Epithelial cell of proximal tubule (primary cell): ENCODE measurements around the gene FUT8. TPM values are rescaled to one million over a fixed set of nuclear protein-coding genes. Genes with fewer than 3 reads are reported as not detected.
A peak's percentile ranks its signal among the peaks of the same experiment; 100 is the strongest.
"Not testable (repeated sequence)": the region's sequence is repeated elsewhere in the genome, so short reads cannot be mapped to it uniquely, and the experiment has no call there.

Experiments used
- DNase-seq: peaks from one replicate; pipeline ENCODE4 v3.0.0-alpha.2; 2011; ENCODE audit warnings: low read depth
- H3K4me3 ChIP-seq: 2 replicates; pipeline ENCODE4 v1.5.1; 2011; ENCODE audit warnings: low read depth, mild to moderate bottlenecking, low read length
- total RNA-seq: library from RNA; depleted of rRNA; stranded (reverse); fragments of >200 nt; gene quantifications from 2 replicates; pipeline ENCODE4 v1.2.3, GENCODE V29; 2015
- TF ChIP-seq, protein P1 (sequence below): conservative IDR thresholded peaks from 2 replicates; pipeline ENCODE4 v1.5.1; 2012; ENCODE audit warnings: low read depth, mild to moderate bottlenecking, low read length

FUT8 gene
- total RNA-seq, 1 donor from 2014 or later: 66.4 TPM

DNA sequence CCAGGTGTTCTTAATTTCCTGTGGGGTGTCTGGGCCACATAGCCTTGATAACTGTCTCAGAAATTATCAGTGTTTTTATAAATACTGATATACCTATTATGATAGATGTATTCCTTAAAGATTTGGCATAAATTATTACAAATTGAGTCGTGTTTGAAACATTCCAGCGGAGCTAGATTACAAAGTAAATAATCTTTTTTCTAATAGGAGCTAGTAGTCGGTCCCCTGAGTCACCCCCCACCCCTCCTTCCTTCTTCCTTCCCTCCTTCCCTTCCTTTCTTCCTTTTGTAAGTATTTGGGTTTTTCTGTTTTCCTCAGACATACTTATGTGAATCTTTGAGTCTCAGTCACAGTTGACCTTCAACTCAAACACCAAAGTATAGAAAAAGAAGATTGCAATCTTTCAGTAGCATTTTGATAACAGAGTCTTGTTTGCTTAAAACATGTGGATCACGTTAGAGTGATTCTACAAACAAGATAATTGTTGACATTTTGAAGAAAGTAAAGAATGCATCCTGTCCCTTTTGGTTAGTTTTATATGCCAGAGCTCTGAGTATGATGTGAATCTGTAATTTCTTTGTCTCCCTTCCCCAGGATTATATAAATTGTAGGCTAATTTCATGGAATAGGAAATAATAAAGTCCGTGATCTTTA is 264.0 kb downstream of the FUT8 start:
- TF ChIP-seq, protein P1, sequence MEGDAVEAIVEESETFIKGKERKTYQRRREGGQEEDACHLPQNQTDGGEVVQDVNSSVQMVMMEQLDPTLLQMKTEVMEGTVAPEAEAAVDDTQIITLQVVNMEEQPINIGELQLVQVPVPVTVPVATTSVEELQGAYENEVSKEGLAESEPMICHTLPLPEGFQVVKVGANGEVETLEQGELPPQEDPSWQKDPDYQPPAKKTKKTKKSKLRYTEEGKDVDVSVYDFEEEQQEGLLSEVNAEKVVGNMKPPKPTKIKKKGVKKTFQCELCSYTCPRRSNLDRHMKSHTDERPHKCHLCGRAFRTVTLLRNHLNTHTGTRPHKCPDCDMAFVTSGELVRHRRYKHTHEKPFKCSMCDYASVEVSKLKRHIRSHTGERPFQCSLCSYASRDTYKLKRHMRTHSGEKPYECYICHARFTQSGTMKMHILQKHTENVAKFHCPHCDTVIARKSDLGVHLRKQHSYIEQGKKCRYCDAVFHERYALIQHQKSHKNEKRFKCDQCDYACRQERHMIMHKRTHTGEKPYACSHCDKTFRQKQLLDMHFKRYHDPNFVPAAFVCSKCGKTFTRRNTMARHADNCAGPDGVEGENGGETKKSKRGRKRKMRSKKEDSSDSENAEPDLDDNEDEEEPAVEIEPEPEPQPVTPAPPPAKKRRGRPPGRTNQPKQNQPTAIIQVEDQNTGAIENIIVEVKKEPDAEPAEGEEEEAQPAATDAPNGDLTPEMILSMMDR: no peak
- DNase-seq: no peak
- H3K4me3 ChIP-seq: no peak overlapping the region

DNA sequence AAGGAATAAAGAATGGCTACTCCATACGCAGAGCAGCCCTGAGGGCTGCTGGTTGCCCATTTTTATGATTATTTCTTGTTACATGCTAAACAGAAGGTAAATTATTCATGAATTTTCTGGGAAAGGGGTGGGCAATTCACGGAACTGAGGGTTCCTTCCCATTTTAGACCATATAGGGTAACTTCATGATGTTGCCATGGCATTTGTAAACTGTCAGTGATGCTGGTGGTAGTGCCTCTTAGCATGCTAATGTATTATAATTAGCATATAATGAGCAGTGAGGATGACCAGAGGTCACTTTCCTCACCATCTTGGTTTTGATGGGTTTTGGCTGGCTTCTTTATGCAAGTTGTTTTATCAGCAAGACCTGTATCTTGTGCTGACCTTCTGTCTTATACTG is 273.0 kb downstream of the FUT8 start:
- no peak for DNase-seq
- TF ChIP-seq, protein P1: no peak
- no peak overlapping the region for H3K4me3 ChIP-seq

GRCh38 chr14:65686761-65687160 is 274.2 kb downstream of the FUT8 start:
- peak; percentile 57 for DNase-seq
- no peak overlapping the region for H3K4me3 ChIP-seq
- TF ChIP-seq, protein P1: no peak

- H3K4me3 ChIP-seq: no peak overlapping the region
- no peak for DNase-seq
- TF ChIP-seq, protein P1: no peak
These were observed 276.5 kb downstream of the FUT8 start for GRCh38 chr14:65689070-65689469.

DNA sequence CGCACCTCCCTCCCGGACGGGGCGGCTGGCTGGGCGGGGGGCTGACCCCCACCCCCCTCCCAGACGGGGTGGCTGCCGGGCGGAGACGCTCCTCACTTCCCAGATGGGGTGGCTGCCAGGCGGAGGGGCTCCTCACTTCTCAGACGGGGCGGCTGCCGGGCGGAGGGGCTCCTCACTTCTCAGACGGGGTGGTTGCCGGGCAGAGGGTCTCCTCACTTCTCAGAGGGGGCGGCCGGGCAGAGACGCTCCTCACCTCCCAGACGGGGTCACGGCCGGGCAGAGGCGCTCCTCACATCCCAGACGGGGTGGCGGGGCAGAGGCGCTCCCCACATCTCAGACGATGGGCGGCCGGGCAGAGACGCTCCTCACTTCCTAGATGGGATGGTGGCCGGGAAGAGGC is 280.0 kb downstream of the FUT8 start:
- H3K4me3 ChIP-seq: not testable (repeated sequence)

DNA sequence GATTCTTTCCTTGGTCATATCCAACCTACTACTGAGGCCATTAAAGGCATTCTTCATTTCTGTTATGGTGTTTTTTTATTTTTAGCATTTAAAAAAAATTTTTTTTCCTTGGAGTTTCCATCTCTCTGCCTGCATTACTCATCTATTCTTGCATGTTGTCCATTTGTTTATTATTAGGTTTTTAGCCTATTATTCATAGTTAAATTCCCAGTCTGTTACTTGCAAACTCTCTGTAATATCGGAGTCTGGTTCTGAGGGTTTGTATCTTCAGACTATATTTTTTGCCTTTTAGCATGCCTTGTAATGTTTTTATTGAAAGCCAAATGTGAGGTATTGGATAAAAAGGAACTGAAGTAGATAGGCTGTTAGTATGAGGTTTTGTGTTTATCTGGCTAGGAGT is 284.3 kb downstream of the FUT8 start:
- no peak for DNase-seq
- no peak overlapping the region for H3K4me3 ChIP-seq
- TF ChIP-seq, protein P1: no peak

More for the DNA sequence above, 280.0 kb downstream of the FUT8 start:
- not testable (repeated sequence) for DNase-seq

DNA sequence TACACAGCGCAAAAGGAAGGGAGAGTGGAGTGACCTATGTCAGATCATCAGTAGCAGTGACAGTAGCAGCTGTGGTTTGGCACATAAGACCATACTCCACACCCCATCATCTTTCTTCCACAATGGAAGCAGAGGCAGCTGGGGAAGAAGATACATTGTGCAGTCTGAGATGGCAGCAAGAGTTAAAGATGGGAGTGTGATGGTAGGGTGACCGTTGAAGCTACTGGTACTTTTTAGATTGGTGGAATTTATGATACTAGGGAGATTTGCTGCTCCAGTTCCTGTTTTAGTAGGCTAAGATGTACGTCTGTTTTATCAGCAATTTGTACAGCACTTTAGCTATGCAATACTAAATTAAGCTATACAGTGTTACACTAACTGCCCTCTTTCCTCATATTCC is 291.0 kb downstream of the FUT8 start:
- H3K4me3 ChIP-seq: no peak overlapping the region
- TF ChIP-seq, protein P1: no peak
- no peak for DNase-seq
